CD4-positive, alpha-beta memory T cell (primary cell): ENCODE results near the gene RNF26. TPM values are rescaled to one million over a fixed set of nuclear protein-coding genes. Genes with fewer than 3 reads are reported as not detected.

Source experiments
- CTCF ChIA-PET: fragments of 350-600 bp; sonication (Branson Sonifier 250); formaldehyde crosslinking; loops from one replicate; lab custom pipeline; 2021; ENCODE audit warnings: inconsistent platforms; ENCODE audit not compliant: partially characterized antibody; lab: Charles Lee
- POLR2A ChIA-PET: fragments of 350-600 bp; sonication (Branson Sonifier 250); formaldehyde crosslinking; loops from one replicate; lab custom pipeline; 2021; ENCODE audit not compliant: partially characterized antibody; lab: Charles Lee
- DNase-seq, 5 donors: peaks; one replicate each; pipeline versions ENCODE4 v3.0.0 to v3.0.0-alpha.2; 2020 to 2022; ENCODE audit warnings: mixed read lengths in 1 of 5
- H3K27ac ChIP-seq: one replicate; pipeline ENCODE4 v1.7.0; 2013; ENCODE audit warnings: low read depth, low read length
- H3K27me3 ChIP-seq: 2 replicates; pipeline ENCODE4 v1.7.0; 2013; ENCODE audit warnings: mild to moderate bottlenecking, low read length, moderate library complexity; ENCODE audit not compliant: insufficient read depth
- H3K36me3 ChIP-seq: 2 replicates; pipeline ENCODE4 v1.7.0; 2013; ENCODE audit warnings: mild to moderate bottlenecking, low read length, moderate library complexity; ENCODE audit not compliant: insufficient read depth
- H3K4me1 ChIP-seq: 2 replicates; pipeline ENCODE4 v1.7.0; 2013; ENCODE audit warnings: mild to moderate bottlenecking, low read length, moderate library complexity; ENCODE audit not compliant: insufficient read depth
- H3K4me3 ChIP-seq, 2 donors: one replicate each; pipeline ENCODE4 v1.7.0; 2013; ENCODE audit warnings: low read length in 2 of 2, mild to moderate bottlenecking in 1 of 2
- H3K9me3 ChIP-seq, 2 donors: one replicate each; pipeline ENCODE4 v1.7.0; 2013; ENCODE audit warnings: low read length in 2 of 2, control low read depth in 1 of 2; ENCODE audit not compliant: control insufficient read depth in 1 of 2
- H3K27ac Mint-ChIP-seq, 7 donors: one replicate each; pipeline ENCODE4 v1.8.0; 2020 to 2021; ENCODE audit warnings: mixed read lengths in 7 of 7, mild to moderate bottlenecking in 6 of 7, inconsistent platforms in 3 of 7, moderate library complexity in 3 of 7
- H3K27me3 Mint-ChIP-seq, 2 donors: one replicate each; pipeline ENCODE4 v1.8.0; 2020 to 2021; ENCODE audit warnings: mixed read lengths in 2 of 2
- H3K36me3 Mint-ChIP-seq, 2 donors: one replicate each; pipeline ENCODE4 v1.8.0; 2020 to 2021; ENCODE audit warnings: mixed read lengths in 2 of 2, inconsistent platforms in 1 of 2, mild to moderate bottlenecking in 1 of 2
- H3K4me1 Mint-ChIP-seq, 4 donors: one replicate each; pipeline ENCODE4 v1.8.0; 2020 to 2021; ENCODE audit warnings: mixed read lengths in 4 of 4, mild to moderate bottlenecking in 1 of 4
- H3K4me3 Mint-ChIP-seq, 8 donors: one replicate each; pipeline ENCODE4 v1.8.0; 2020 to 2021; ENCODE audit warnings: mixed read lengths in 8 of 8, mild to moderate bottlenecking in 7 of 8, moderate library complexity in 6 of 8, inconsistent platforms in 3 of 8
- H3K9me3 Mint-ChIP-seq, 8 donors: one replicate each; pipeline ENCODE4 v1.8.0; 2020 to 2021; ENCODE audit warnings: mixed read lengths in 8 of 8, mild to moderate bottlenecking in 5 of 8, inconsistent platforms in 3 of 8, moderate library complexity in 1 of 8
- intact Hi-C: fragments of 100-400 bp; cut with micrococcal nuclease; formaldehyde crosslinking; loops from one replicate; pipeline ENCODE4 v1.15.1; 2023
- polyA plus RNA-seq, 2 donors: library from polyadenylated mRNA; unstranded; fragments of 300-500 nt; fragmentation: Illumina TruSeq; gene quantifications; one replicate each; pipeline ENCODE4 v1.2.3, GENCODE V29; 2021
- total RNA-seq, 2 experiments: library from RNA; stranded (reverse); gene quantifications; one replicate each; pipeline ENCODE4 v1.2.3, GENCODE V29; 2021

The RNF26 gene
- 10 to 100 TPM; 17.5 to 18.3 TPM for total RNA-seq
- 10 to 100 TPM; 33.1 to 50.8 TPM for polyA plus RNA-seq

GRCh38 chr11:119334174-119334930 is at the start of gene RNF26:
RNF26 (plus strand) TSS chr11:119334527; CDS start chr11:119335123, 596 bp downstream.
- H3K4me1 Mint-ChIP-seq: peaks cover 12 to 56% (median 36%) of the 10 kb centered on the region in 4 donors
- H3K4me3 Mint-ChIP-seq: peak within 1 kb of the TSS; percentile 97 to 99 (median 98)
- H3K9me3 Mint-ChIP-seq: no peaks in the 10 kb centered on the region
- peaks cover 10% of the 10 kb centered on the region in 2 donors for H3K27me3 Mint-ChIP-seq
- POLR2A ChIA-PET: interaction anchor here (1.3 to 1.7 kb wide), 4 partner anchors 11 to 239 kb away, joined by 5 to 8 read pairs (median 6); partner anchors contain the start of gene DPAGT1
- peak within 1 kb of the TSS; percentile 92 to 98 (median 98) for H3K27ac Mint-ChIP-seq
- DNase-seq: peak; percentile 93 to 96 (median 94)
- Histone ChIP-seq H3K27ac (peak within 1 kb of the TSS; percentile 70), H3K9me3 (no peaks in the 10 kb centered on the region), H3K27me3 (peaks cover 5% of the 10 kb centered on the region), H3K4me1 (peaks cover 27% of the 10 kb centered on the region), H3K36me3 (no peaks in the 10 kb centered on the region), H3K4me3 (peak within 1 kb of the TSS; percentile 86 to 91)
- CTCF ChIA-PET: interaction anchor here (0.8 to 9.8 kb wide), 3 partner anchors 9 to 22 kb away, joined by 3 to 146 read pairs (median 6); no protein-coding TSS in a partner anchor
- peaks cover 7 to 8% of the 10 kb centered on the region in 2 donors for H3K36me3 Mint-ChIP-seq
- intact Hi-C loops: loop anchor here (1.0 kb wide), 1 partner anchor 13 kb away; no protein-coding TSS in a partner anchor

GRCh38 chr11:119285431-119285830 is 48.9 kb upstream of the RNF26 start:
- POLR2A ChIA-PET: interaction anchor here (1.3 to 3.2 kb wide), 2 partner anchors 79 to 117 kb away, joined by 7 to 44 read pairs; partner anchors contain the start of genes CBL and NLRX1

GRCh38 chr11:119288219-119288618 is 46.1 kb upstream of the RNF26 start:
- Histone ChIP-seq H3K9me3 (no peaks in the 10 kb centered on the region), H3K27ac (no peak overlapping the region), H3K36me3 (peaks cover 31% of the 10 kb centered on the region), H3K27me3 (no peaks in the 10 kb centered on the region), H3K4me1 (peaks cover 9% of the 10 kb centered on the region), H3K4me3 (no peak overlapping the region)
- DNase-seq: no peak
- no peak overlapping the region for H3K4me3 Mint-ChIP-seq
- ChIA-PET CTCF (interaction anchor here (0.7 to 1.3 kb wide), 4 partner anchors 11 to 92 kb away, joined by 3 to 5 read pairs (median 3); partner anchors contain the start of gene CBL), POLR2A (interaction anchor here (0.6 kb wide), 1 partner anchor 186 kb away, joined by 3 read pairs; the partner anchor contains the start of gene DPAGT1)
- H3K36me3 Mint-ChIP-seq: peaks cover 44 to 52% of the 10 kb centered on the region in 2 donors
- intact Hi-C loops: no loop called here
- H3K9me3 Mint-ChIP-seq: peaks cover 0 to 3% (median 0%) of the 10 kb centered on the region in 8 donors
- peak overlapping the region in 1 of 7 donors; percentile 36 for H3K27ac Mint-ChIP-seq
- H3K27me3 Mint-ChIP-seq: no peaks in the 10 kb centered on the region
- peaks cover 9 to 16% (median 12%) of the 10 kb centered on the region in 4 donors for H3K4me1 Mint-ChIP-seq

More at GRCh38 chr11:119285431-119285830, 48.9 kb upstream of the RNF26 start:
- no peak for DNase-seq
- Histone ChIP-seq H3K4me1 (peaks cover 9% of the 10 kb centered on the region), H3K27ac (no peak overlapping the region), H3K36me3 (peaks cover 31% of the 10 kb centered on the region), H3K9me3 (no peaks in the 10 kb centered on the region), H3K27me3 (no peaks in the 10 kb centered on the region), H3K4me3 (no peak overlapping the region)
- Mint-ChIP-seq H3K36me3 (peaks cover 43 to 51% of the 10 kb centered on the region in 2 donors), H3K4me3 (no peak overlapping the region), H3K27me3 (no peaks in the 10 kb centered on the region), H3K4me1 (peaks cover 17 to 30% (median 20%) of the 10 kb centered on the region in 4 donors), H3K27ac (peak overlapping the region in 3 of 7 donors; percentile 12 to 60 (median 57)), H3K9me3 (peaks cover 0 to 1% (median 0%) of the 10 kb centered on the region in 8 donors)
- CTCF ChIA-PET: interaction anchor here (0.7 to 3.6 kb wide), 10 partner anchors 12 to 219 kb away, joined by 3 to 79 read pairs (median 14); partner anchors contain the start of genes CBL and VPS11
- intact Hi-C loops: loop anchor here (2.0 kb wide), 2 partner anchors 23 to 89 kb away; no protein-coding TSS in a partner anchor

- H3K4me1 ChIP-seq: no peaks in the 10 kb centered on the region
- ChIA-PET POLR2A (interaction anchor here (0.9 to 1.6 kb wide), 2 partner anchors 47 to 85 kb away, joined by 3 to 8 read pairs; partner anchors contain the start of gene CBL), CTCF (interaction anchor here (1.2 to 1.8 kb wide), 2 partner anchors 32 to 85 kb away, joined by 3 to 4 read pairs; partner anchors contain the start of gene CBL)
- no peak overlapping the region for H3K4me3 ChIP-seq
- no peaks in the 10 kb centered on the region for H3K27me3 Mint-ChIP-seq
- peaks cover 0 to 3% (median 0%) of the 10 kb centered on the region in 8 donors for H3K9me3 Mint-ChIP-seq
- H3K4me3 Mint-ChIP-seq: no peak overlapping the region
- peaks cover 20% of the 10 kb centered on the region for H3K36me3 ChIP-seq
- no peak overlapping the region for H3K27ac ChIP-seq
- no peak overlapping the region for H3K27ac Mint-ChIP-seq
- H3K9me3 ChIP-seq: no peaks in the 10 kb centered on the region
- H3K27me3 ChIP-seq: no peaks in the 10 kb centered on the region
- peaks cover 40 to 57% of the 10 kb centered on the region in 2 donors for H3K36me3 Mint-ChIP-seq
- peaks cover 0 to 4% (median 1%) of the 10 kb centered on the region in 4 donors for H3K4me1 Mint-ChIP-seq
- no peak for DNase-seq
- intact Hi-C loops: no loop called here
These were observed 43.3 kb upstream of the RNF26 start for GRCh38 chr11:119290894-119291497.

DNA sequence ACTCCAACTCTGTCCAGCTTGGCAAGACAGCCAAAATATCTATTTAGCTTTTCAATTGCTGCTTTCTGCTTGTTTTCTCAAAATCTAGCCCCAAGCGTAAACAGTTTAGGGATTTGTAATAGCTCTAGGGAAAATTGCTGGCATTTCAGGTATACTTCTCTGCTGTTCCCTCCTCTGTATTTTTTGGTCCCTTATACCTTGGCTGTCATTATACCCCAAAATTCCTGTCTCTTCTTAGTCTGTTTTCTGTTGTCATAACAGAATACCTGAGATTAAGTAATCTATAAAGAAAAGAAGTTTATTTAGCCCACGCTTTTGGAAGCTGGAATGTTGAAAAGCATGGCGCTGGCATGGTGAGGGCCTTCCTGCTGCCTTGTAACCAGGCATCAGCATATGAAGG is 40.9 kb upstream of the RNF26 start:
- no peak overlapping the region for H3K27ac ChIP-seq
- ChIA-PET CTCF (interaction anchor here (1.0 to 1.4 kb wide), 4 partner anchors 10 to 96 kb away, joined by 3 to 4 read pairs (median 3); no protein-coding TSS in a partner anchor), POLR2A (no interaction called here)
- peaks cover 25% of the 10 kb centered on the region for H3K36me3 ChIP-seq
- Mint-ChIP-seq H3K4me1 (no peaks in the 10 kb centered on the region), H3K27ac (no peak overlapping the region), H3K36me3 (peaks cover 43 to 58% of the 10 kb centered on the region in 2 donors), H3K4me3 (no peak overlapping the region), H3K27me3 (no peaks in the 10 kb centered on the region), H3K9me3 (peaks cover 0 to 3% (median 0%) of the 10 kb centered on the region in 8 donors)
- no peak for DNase-seq
- no peak overlapping the region for H3K4me3 ChIP-seq
- no peaks in the 10 kb centered on the region for H3K4me1 ChIP-seq
- no peaks in the 10 kb centered on the region for H3K9me3 ChIP-seq
- intact Hi-C loops: no loop called here
- H3K27me3 ChIP-seq: no peaks in the 10 kb centered on the region

DNA sequence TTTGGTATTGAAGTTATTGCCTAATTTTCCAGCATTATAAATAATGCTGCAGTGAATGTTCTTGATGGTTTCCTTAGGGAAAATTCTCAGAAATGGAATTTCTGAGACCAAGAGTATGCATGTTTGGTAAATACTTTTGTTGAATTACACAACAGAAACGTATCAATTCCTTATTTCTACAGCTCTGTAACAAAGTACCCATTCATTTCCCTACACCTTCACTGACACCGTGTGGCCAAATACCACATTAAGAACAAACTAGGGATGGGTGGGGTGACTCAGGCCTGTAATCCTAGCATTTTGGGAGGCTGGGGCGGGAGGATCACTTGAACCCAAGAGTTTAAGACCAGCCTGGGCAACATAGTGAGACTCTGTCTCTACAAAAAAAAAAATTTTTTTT is 39.1 kb upstream of the RNF26 start:
- DNase-seq: no peak
- Mint-ChIP-seq H3K4me3 (no peak overlapping the region), H3K27ac (no peak overlapping the region), H3K27me3 (no peaks in the 10 kb centered on the region), H3K9me3 (peaks cover 0 to 3% (median 0%) of the 10 kb centered on the region in 8 donors), H3K4me1 (no peaks in the 10 kb centered on the region), H3K36me3 (peaks cover 51 to 64% of the 10 kb centered on the region in 2 donors)
- CTCF ChIA-PET: no interaction called here
- no peaks in the 10 kb centered on the region for H3K27me3 ChIP-seq
- H3K4me1 ChIP-seq: no peaks in the 10 kb centered on the region
- peaks cover 38% of the 10 kb centered on the region for H3K36me3 ChIP-seq
- POLR2A ChIA-PET: no interaction called here
- H3K27ac ChIP-seq: no peak overlapping the region
- intact Hi-C loops: no loop called here
- no peak overlapping the region for H3K4me3 ChIP-seq
- no peaks in the 10 kb centered on the region for H3K9me3 ChIP-seq
